Inflammatory macrophage treated with lipopolysaccharide for 1 hour (primary cell): Measurements from ENCODE around the gene C5AR2.
A peak's percentile ranks its signal among the peaks of the same experiment; 100 is the strongest.
"Not testable (repeated sequence)": the region's sequence is repeated elsewhere in the genome, so short reads cannot be mapped to it uniquely, and the experiment has no call there.

Experiments used
- DNase-seq, 2 donors: peaks; one replicate each; pipeline ENCODE4 v3.0.0-alpha.2; 2020 to 2022

The C5AR2 gene

GRCh38 chr19:47365455-47365854 lies 33.5 kb downstream of the C5AR2 start:
- not testable (repeated sequence) for DNase-seq

GRCh38 chr19:47370045-47370611 lies 38.2 kb downstream of the C5AR2 start:
- DNase-seq = peak; percentile 77 to 81

GRCh38 chr19:47371261-47371660 lies 39.3 kb downstream of the C5AR2 start:
- DNase-seq = no peak

GRCh38 chr19:47372603-47373002 lies 40.6 kb downstream of the C5AR2 start:
- DNase-seq = no peak

GRCh38 chr19:47373246-47374240 lies 41.6 kb downstream of the C5AR2 start:
- DNase-seq = no peak

GRCh38 chr19:47374876-47375693 lies 43.1 kb downstream of the C5AR2 start:
- DNase-seq = no peak

GRCh38 chr19:47375694-47376588 lies 44.0 kb downstream of the C5AR2 start:
- DNase-seq = no peak

- DNase-seq = no peak
Measured at GRCh38 chr19:47376589-47377144, 44.7 kb downstream of the C5AR2 start.

GRCh38 chr19:47377208-47377701 lies 45.3 kb downstream of the C5AR2 start:
- DNase-seq = no peak

- no peak for DNase-seq
Measured at GRCh38 chr19:47377801-47378200, 45.8 kb downstream of the C5AR2 start.

GRCh38 chr19:47378246-47378645 lies 46.3 kb downstream of the C5AR2 start:
- DNase-seq = no peak

- no peak for DNase-seq
Measured at GRCh38 chr19:47379381-47379938, 47.5 kb downstream of the C5AR2 start.

- no peak for DNase-seq
Measured at GRCh38 chr19:47380559-47380958, 48.6 kb downstream of the C5AR2 start.

- no peak for DNase-seq
Measured at GRCh38 chr19:47381121-47381520, 49.1 kb downstream of the C5AR2 start.

- peak; percentile 25 to 54 for DNase-seq
Measured at GRCh38 chr19:47381653-47382279, 49.8 kb downstream of the C5AR2 start.

- DNase-seq = not testable (repeated sequence)
Measured at GRCh38 chr19:47383890-47384289, 51.9 kb downstream of the C5AR2 start.

- not testable (repeated sequence) for DNase-seq
Measured at GRCh38 chr19:47384533-47384932, 52.6 kb downstream of the C5AR2 start.

GRCh38 chr19:47386582-47386981 lies 54.6 kb downstream of the C5AR2 start:
- not testable (repeated sequence) for DNase-seq

- not testable (repeated sequence) for DNase-seq
Measured at GRCh38 chr19:47387623-47388022, 55.6 kb downstream of the C5AR2 start.

- peak; percentile 79 to 86 for DNase-seq
Measured at GRCh38 chr19:47388721-47389120, 56.7 kb downstream of the C5AR2 start.

- DNase-seq = peak; percentile 96 to 100
Measured at GRCh38 chr19:47389150-47389556, 57.2 kb downstream of the C5AR2 start.
